Mucosa of rectum (tissue), 2 donors: Measurements from ENCODE around the gene SNRPF.
A peak's percentile ranks its signal among the peaks of the same experiment; 100 is the strongest.

ENCODE experiments used
- H3K27ac ChIP-seq, 2 donors: one replicate each; pipeline ENCODE4 v1.7.0; 2013; ENCODE audit warnings: inconsistent platforms in 2 of 2, low read depth in 2 of 2, low read length in 2 of 2
- H3K27me3 ChIP-seq, 2 donors: one replicate each; pipeline ENCODE4 v1.7.0; 2013; ENCODE audit warnings: low read length in 2 of 2; ENCODE audit not compliant: control insufficient read depth in 2 of 2, insufficient read depth in 2 of 2
- H3K36me3 ChIP-seq, 2 donors: one replicate each; pipeline ENCODE4 v1.7.0; 2013; ENCODE audit warnings: low read length in 2 of 2; ENCODE audit not compliant: control insufficient read depth in 2 of 2, insufficient read depth in 2 of 2
- H3K4me1 ChIP-seq, 2 donors: one replicate each; pipeline ENCODE4 v1.7.0; 2013; ENCODE audit warnings: low read length in 2 of 2, mild to moderate bottlenecking in 1 of 2; ENCODE audit not compliant: control insufficient read depth in 2 of 2, insufficient read depth in 2 of 2
- H3K4me3 ChIP-seq, 2 donors: one replicate each; pipeline ENCODE4 v1.7.0; 2013; ENCODE audit warnings: low read length in 2 of 2
- H3K9ac ChIP-seq, 2 donors: one replicate each; pipeline ENCODE4 v1.7.0; 2013; ENCODE audit warnings: low read length in 2 of 2, low read depth in 1 of 2, mild to moderate bottlenecking in 1 of 2
- H3K9me3 ChIP-seq, 2 donors: one replicate each; pipeline ENCODE4 v1.7.0; 2013; ENCODE audit warnings: low read length in 2 of 2; ENCODE audit not compliant: control insufficient read depth in 2 of 2
- donor health status: healthy.
- donor health status: Normal muscosa, but diverticular disease.

The SNRPF gene

DNA sequence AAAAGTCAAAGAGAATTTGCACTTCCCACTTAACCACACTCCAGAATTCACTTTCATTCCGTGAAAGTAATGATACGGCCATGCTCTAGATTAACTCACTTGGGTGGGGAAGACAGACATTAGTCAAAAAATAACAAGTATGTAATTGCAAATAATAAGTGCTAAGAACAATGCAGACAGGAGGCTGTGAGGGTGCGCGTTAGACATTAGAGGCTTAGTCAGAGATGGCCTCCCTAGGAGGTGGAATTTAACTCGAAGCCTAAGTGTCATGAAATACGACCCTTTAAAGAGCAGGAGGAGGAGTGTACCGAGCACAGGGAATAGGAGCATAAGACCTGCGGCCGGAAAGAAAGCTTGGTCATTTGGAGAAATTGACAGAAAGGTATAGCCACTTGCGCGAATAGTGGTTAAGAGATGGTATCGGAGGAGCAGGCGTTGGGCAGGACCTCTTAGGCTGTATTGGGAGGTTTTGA lies 628 bp downstream of the SNRPF start:
- H3K4me1 ChIP-seq = peaks cover 13 to 14% of the 10 kb centered on the region in 2 donors
- peaks cover 14 to 24% of the 10 kb centered on the region in 2 donors for H3K36me3 ChIP-seq
- peak overlapping the region; percentile 69 to 74 for H3K27ac ChIP-seq
- H3K9ac ChIP-seq = peak overlapping the region; percentile 73 to 75
- no peaks in the 10 kb centered on the region for H3K9me3 ChIP-seq
- H3K4me3 ChIP-seq = peak overlapping the region; percentile 84 to 92
- no peaks in the 10 kb centered on the region for H3K27me3 ChIP-seq

DNA sequence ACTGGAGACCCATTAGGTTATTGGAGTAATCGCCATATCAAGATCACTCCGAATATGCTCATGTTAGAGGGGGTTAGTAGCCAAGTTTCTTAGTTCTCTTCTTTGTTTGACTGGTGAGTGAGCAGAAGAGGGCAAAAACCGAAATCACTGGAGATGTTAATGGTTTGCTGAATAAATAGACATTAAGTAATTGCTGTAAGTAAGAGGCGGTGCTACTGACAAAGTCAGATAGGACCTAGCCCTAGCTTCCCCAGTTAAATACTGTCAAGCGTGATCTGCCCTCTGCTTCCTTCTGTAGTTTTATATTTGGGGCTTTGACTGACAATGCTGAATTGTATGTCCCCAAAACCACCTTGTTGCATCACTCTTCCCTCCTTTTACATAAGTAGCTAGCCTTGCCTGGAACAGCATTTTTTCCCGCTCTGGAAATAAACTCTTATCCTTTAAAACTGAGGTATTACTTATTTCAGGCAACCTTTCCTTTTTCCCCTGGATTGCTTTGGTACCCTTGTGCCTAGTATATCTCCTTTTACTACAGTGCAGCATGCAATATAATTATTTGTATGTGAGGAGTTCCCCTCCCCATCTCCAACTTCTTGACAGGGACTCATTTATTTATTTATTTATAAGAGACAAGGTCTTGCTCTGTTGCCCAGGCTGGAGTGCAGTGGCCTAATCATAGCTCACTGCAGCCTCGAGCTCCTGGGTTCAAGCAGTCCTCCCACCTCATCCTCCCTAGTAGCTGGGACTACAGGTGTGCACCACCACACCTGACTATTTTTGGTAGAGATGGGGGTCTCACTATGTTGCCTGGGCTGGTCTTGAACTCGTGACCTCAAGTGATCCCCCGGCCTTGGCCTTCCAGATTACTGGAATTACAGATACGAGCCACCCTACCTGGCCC lies 1.4 kb downstream of the SNRPF start:
- peak overlapping the region; percentile 84 to 92 for H3K4me3 ChIP-seq
- peak overlapping the region in 1 of 2 donors; percentile 9 for H3K9ac ChIP-seq
- peaks cover 14 to 25% of the 10 kb centered on the region in 2 donors for H3K36me3 ChIP-seq
- H3K27me3 ChIP-seq = no peaks in the 10 kb centered on the region
- H3K27ac ChIP-seq = no peak overlapping the region
- no peaks in the 10 kb centered on the region for H3K9me3 ChIP-seq
- H3K4me1 ChIP-seq = peaks cover 13 to 14% of the 10 kb centered on the region in 2 donors

DNA sequence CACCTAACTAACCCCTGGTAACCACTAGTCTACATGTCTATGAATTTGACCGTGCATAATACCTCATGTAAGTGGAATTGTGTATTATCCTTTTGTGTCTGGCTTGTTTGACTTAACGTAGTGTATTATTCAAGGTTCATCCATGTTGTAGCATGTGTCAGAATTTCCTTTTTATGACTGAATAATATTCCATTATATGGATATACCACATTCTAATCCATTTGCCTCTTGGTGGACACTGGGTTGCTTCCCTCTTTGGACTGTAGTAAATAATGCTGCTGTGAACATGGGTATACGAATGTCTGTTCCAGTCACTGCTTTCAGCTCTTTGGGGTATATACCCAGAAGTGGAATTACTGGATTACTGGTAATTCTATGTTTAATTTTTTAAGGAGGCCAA lies 3.3 kb downstream of the SNRPF start:
- H3K27ac ChIP-seq = no peak overlapping the region
- no peaks in the 10 kb centered on the region for H3K27me3 ChIP-seq
- H3K4me3 ChIP-seq = no peak overlapping the region
- no peaks in the 10 kb centered on the region for H3K9me3 ChIP-seq
- peaks cover 13 to 14% of the 10 kb centered on the region in 2 donors for H3K4me1 ChIP-seq
- H3K9ac ChIP-seq = no peak overlapping the region
- H3K36me3 ChIP-seq = peaks cover 18 to 30% of the 10 kb centered on the region in 2 donors

DNA sequence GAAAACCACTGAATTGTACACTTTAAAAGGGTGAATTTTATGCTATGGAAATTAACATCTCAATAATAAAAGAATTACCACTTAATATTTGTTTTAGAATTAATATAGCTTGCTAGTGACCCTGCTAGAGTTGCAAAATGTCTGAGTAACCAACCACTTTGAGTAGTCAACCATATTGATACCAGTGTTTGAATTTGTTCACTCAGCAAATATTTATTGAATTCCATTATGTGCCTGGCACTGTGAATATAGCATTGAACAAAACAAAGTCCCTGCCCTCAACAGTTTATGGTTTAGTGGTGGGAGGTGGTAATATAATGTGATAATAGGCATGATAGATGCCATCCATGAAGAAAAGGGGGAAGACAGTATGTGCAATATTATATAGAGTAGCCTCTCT lies 4.6 kb downstream of the SNRPF start:
- H3K27ac ChIP-seq = no peak overlapping the region
- H3K36me3 ChIP-seq = peaks cover 22 to 37% of the 10 kb centered on the region in 2 donors
- peaks cover 12 to 13% of the 10 kb centered on the region in 2 donors for H3K4me1 ChIP-seq

DNA sequence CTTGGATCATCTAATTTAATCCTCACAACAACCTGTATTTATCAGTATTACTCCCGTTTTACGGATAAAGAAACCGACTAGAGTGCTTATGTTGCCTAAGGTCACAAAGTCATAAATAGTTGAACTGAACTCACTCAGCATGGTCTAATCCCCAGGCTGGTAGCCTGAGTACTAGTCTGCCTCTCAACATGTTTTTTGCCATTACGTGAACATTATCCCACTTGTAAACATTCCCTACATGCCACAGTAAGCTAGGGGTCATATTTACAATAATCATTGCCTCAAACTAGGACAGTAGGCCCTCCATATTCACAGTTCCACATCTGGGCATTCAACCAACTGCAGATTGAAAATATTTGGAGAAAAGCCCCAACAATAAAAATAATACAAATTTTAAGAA lies 12.1 kb downstream of the SNRPF start:
- Histone ChIP-seq H3K27ac (no peak overlapping the region), H3K27me3 (no peaks in the 10 kb centered on the region), H3K4me1 (no peaks in the 10 kb centered on the region), H3K9ac (no peak overlapping the region), H3K9me3 (no peaks in the 10 kb centered on the region), H3K4me3 (no peak overlapping the region), H3K36me3 (peaks cover 10 to 13% of the 10 kb centered on the region in 2 donors)

More for the DNA sequence above, 4.6 kb downstream of the SNRPF start:
- H3K27me3 ChIP-seq = no peaks in the 10 kb centered on the region
- no peak overlapping the region for H3K4me3 ChIP-seq
- H3K9ac ChIP-seq = no peak overlapping the region
- H3K9me3 ChIP-seq = no peaks in the 10 kb centered on the region

DNA sequence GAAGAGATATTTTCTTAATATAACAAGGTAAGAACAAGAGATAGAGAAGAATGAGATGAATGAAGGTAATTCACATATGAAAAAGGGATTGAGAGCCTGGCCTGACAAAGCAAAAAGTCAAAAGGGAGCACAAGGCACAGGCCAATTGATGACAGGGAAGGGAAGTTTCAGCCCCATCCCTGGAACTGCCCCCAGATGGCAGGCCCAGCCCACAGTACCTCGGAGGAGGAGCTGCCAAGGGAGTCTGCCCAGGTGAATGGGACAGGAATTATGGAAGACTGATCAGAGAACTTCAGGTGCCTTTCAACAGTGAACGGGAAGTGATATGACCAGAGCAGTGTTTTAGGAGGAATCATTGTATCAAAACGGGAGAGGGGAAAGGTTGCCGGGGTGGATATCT lies 15.7 kb downstream of the SNRPF start:
- Histone ChIP-seq H3K27ac (no peak overlapping the region), H3K4me3 (no peak overlapping the region), H3K36me3 (no peaks in the 10 kb centered on the region)

DNA sequence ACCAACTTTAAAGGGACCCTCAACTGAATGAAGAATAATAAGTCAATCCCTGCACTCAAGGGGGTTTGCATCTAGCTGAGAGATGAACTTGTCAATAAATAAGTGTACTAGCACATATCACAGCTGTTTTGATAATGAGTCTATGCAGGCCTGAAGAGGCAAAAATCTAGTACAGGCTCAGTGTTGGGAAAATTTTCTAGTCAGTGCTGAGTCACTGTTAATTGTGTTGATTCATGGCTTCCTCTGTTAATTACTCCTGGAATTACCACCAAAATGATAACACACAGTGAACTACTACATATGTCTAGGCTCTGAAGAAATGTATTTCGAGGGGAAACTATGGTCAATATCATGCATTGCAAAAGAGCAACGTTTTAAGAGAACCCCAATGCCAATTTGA lies 18.9 kb downstream of the SNRPF start:
- Histone ChIP-seq H3K4me3 (no peak overlapping the region), H3K9me3 (no peaks in the 10 kb centered on the region), H3K4me1 (peaks cover 0 to 3% of the 10 kb centered on the region in 2 donors), H3K36me3 (no peaks in the 10 kb centered on the region), H3K27me3 (no peaks in the 10 kb centered on the region), H3K27ac (no peak overlapping the region), H3K9ac (no peak overlapping the region)

More for the DNA sequence above, 15.7 kb downstream of the SNRPF start:
- Histone ChIP-seq H3K27me3 (no peaks in the 10 kb centered on the region), H3K9me3 (no peaks in the 10 kb centered on the region), H3K9ac (no peak overlapping the region), H3K4me1 (no peaks in the 10 kb centered on the region)

DNA sequence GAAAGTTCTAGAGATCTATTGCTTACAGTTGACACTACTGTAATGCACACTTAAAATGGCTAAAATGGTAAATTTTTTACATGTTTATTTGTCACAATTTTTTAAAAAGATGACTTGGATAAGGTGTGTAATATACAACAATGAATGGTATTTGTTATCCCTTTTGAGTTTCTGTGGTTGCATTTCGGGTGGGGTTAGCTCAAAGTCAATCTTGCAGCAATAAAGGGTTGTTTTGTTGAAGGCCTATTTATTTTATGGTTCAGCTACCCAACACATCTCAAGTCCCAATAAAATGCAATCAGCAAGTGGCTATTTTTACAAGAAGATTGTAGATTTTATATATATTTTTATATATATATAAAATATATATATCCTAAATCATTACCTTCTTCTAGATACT lies 22.1 kb downstream of the SNRPF start:
- H3K4me3 ChIP-seq = no peak overlapping the region
- H3K27ac ChIP-seq = no peak overlapping the region
- H3K9me3 ChIP-seq = peaks cover 0 to 2% of the 10 kb centered on the region in 2 donors
- H3K9ac ChIP-seq = no peak overlapping the region
- peaks cover 0 to 7% of the 10 kb centered on the region in 2 donors for H3K4me1 ChIP-seq
- no peaks in the 10 kb centered on the region for H3K36me3 ChIP-seq
- peaks cover 0 to 3% of the 10 kb centered on the region in 2 donors for H3K27me3 ChIP-seq

DNA sequence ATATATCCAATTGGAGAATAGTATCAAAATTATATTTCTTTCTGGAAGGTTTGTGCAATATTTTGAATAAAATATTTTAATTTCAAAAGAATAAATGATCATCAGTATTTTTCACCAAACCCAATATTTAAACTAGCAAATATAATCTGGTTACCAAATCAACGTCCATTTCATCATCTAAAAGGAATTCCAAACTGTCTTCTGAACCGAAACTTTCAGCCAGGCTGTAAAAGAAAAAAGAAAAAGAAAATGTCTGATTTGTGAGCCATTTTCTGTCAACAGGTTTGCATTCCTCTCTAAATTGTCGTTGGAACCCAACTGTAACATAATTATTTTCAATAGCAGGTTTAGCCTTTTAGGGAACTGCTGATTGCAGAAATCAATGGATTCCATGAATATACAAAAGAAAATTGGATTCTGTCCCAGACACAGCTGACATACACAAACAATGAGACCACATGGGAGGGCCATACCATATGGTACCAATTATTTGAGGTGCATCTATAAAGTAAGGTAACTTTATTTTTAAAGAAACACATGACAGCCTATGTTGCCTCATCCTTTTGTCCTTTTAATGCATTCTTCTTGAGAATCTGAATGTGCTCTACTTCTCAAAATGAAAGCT lies 22.7 kb downstream of the SNRPF start:
- Histone ChIP-seq H3K9ac (no peak overlapping the region), H3K27ac (no peak overlapping the region), H3K27me3 (peaks cover 0 to 3% of the 10 kb centered on the region in 2 donors), H3K4me1 (peaks cover 0 to 7% of the 10 kb centered on the region in 2 donors), H3K9me3 (peaks cover 0 to 2% of the 10 kb centered on the region in 2 donors), H3K4me3 (no peak overlapping the region), H3K36me3 (no peaks in the 10 kb centered on the region)

DNA sequence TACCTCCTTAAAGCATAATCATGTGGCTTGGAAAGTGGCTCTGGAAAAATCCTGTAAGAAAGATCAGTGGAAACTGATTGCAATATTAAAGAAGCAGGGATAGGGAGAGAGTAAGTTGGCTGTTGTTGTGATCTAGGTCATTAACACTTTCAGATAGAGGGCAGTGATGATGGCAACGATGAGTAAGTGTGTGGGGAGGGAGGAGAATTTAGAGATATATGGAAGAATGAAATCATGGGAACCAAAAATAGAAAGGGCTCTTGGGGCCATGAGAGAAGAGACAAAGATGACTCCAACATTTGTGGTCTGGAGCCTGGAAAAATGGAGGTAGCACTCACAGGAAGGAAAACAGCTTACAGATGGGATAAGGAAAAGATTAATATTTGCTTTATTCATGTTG lies 23.3 kb downstream of the SNRPF start:
- Histone ChIP-seq H3K27ac (no peak overlapping the region), H3K4me1 (peaks cover 0 to 7% of the 10 kb centered on the region in 2 donors), H3K9ac (no peak overlapping the region), H3K27me3 (peaks cover 0 to 3% of the 10 kb centered on the region in 2 donors), H3K9me3 (peaks cover 0 to 2% of the 10 kb centered on the region in 2 donors), H3K36me3 (no peaks in the 10 kb centered on the region), H3K4me3 (no peak overlapping the region)
